ENCODE results near the gene KRT10.

DNA sequence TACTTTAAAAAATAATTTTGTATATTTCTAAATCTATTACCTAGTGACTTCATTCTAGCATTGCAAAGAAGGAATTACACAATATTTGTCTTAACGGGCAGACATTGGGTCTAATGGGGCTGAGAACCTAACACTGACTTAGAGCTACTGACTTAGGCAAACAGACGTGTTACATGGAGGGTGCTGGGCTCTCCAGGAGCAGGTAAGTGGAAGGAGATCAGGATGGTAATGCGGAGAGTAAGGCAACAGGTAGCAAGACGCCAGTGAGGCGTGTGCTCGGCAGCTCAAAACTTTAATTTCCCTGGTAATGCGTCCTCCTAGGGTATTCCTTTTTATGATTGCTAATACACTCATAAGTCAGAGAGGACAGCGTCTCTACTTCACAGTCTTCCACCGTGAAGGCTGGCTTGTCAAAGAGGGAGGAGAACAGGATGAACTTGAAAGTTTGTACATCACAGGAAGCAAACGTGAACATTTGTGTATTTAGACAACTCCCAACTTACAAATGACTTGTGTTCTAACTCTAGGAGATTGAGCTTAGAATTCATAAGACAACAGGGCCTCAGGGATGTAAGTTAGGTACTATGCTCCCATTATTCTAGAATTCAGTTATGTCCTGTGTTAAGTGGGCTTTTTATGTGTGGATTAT lies 27.3 kb downstream of the KRT10 start:
- TF ChIP-seq EGR1 (IDR thresholded peaks at IDR 0.05; ENCODE audit: low read depth in 2 of 2): no peak
- no peak for TF ChIP-seq RXRA (IDR thresholded peaks at IDR 0.05)
